SK-N-SH (cell line): ENCODE results near the gene HEMK1. TPM values are rescaled to one million over a fixed set of nuclear protein-coding genes. Genes with fewer than 3 reads are reported as not detected.

ENCODE experiments used
- CTCF ChIA-PET: fragments of 300-600, 350-600 bp; formaldehyde crosslinking; extraction: SDS; loops from one replicate; lab custom pipeline; 2021; lab: Yijun Ruan, JAX
- POLR2A ChIA-PET: fragments of 350-600 bp; sonication (Branson Sonifier 250); formaldehyde crosslinking; extraction: SDS; loops from one replicate; lab custom pipeline; 2020; ENCODE audit warnings: antibody characterized with exemption, inconsistent platforms; lab: Yijun Ruan, JAX
- DNase-seq: peaks from one replicate; pipeline ENCODE4 v3.0.0; 2012
- H2AFZ ChIP-seq: fragments of 200-600 bp; sonication (generic); 2 replicates; pipeline ENCODE4 v1.8.1; 2016; ENCODE audit warnings: antibody characterized with exemption, mild to moderate bottlenecking, low read depth
- H3F3A ChIP-seq: fragments of 200-600 bp; sonication (generic); replicated peaks from 2 replicates; pipeline ENCODE3; 2016; ENCODE audit warnings: antibody characterized with exemption, mild to moderate bottlenecking; ENCODE audit not compliant: insufficient read depth
- H3K27ac ChIP-seq, 2 experiments: fragments of 200-500 bp in 1 of 2; fragments of 200-600 bp in 1 of 2; sonication (Bioruptor generic) in 1 of 2; sonication (generic), shearing (Covaris generic) in 1 of 2; 2 replicates each; pipeline versions ENCODE4 v1.5.1 to v1.6.1; 2014 to 2016; ENCODE audit warnings: low read depth in 2 of 2, inconsistent platforms in 1 of 2, low read length in 1 of 2, mild to moderate bottlenecking in 1 of 2, mixed read lengths in 1 of 2
- H3K27me3 ChIP-seq: fragments of 200-600 bp; sonication (generic), shearing (Covaris generic); 2 replicates; pipeline ENCODE4 v1.6.1; 2016; ENCODE audit warnings: mixed run types; ENCODE audit not compliant: insufficient read depth
- H3K36me3 ChIP-seq, 2 experiments: fragments of 200-500 bp in 1 of 2; fragments of 200-600 bp in 1 of 2; sonication (Bioruptor generic) in 1 of 2; sonication (generic) in 1 of 2; replicated peaks in 1 of 2; 2 replicates each; pipeline versions ENCODE3 to v1.5.1; 2014 to 2016; ENCODE audit warnings: low read length in 1 of 2, mild to moderate bottlenecking in 1 of 2; ENCODE audit not compliant: insufficient read depth in 2 of 2, control insufficient read depth in 1 of 2
- H3K4me1 ChIP-seq, 2 experiments: fragments of 200-500 bp in 1 of 2; fragments of 200-600 bp in 1 of 2; sonication (Bioruptor generic) in 1 of 2; sonication (generic), shearing (Covaris generic) in 1 of 2; 2 replicates each; pipeline versions ENCODE4 v1.5.1 to v1.6.1; 2014 to 2016; ENCODE audit warnings: low read depth in 1 of 2, low read length in 1 of 2, mixed run types in 1 of 2; ENCODE audit not compliant: insufficient read depth in 2 of 2, control insufficient read depth in 1 of 2
- H3K4me2 ChIP-seq: fragments of 200-600 bp; sonication (generic), shearing (Covaris generic); 2 replicates; pipeline ENCODE4 v1.6.1; 2017; ENCODE audit warnings: mixed run types
- H3K4me3 ChIP-seq, 2 experiments: fragments of 200-500 bp in 1 of 2; fragments of 200-600 bp in 1 of 2; sonication (Bioruptor generic) in 1 of 2; sonication (generic), shearing (Covaris generic) in 1 of 2; 2 replicates each; pipeline versions ENCODE4 v1.5.1 to v1.8.1; 2014 to 2016; ENCODE audit warnings: low read depth in 2 of 2, inconsistent platforms in 1 of 2, low read length in 1 of 2, mild to moderate bottlenecking in 1 of 2, mixed read lengths in 1 of 2, moderate library complexity in 1 of 2
- H3K79me2 ChIP-seq: fragments of 200-600 bp; sonication (generic); 2 replicates; pipeline ENCODE4 v1.8.1; 2017; ENCODE audit warnings: mild to moderate bottlenecking; ENCODE audit not compliant: insufficient read depth
- H3K9ac ChIP-seq: fragments of 200-600 bp; sonication (generic); 2 replicates; pipeline ENCODE4 v1.6.1; 2017; ENCODE audit warnings: mixed run types
- H3K9me2 ChIP-seq: fragments of 200-600 bp; sonication (generic); 2 replicates; pipeline ENCODE4 v1.6.1; 2017; ENCODE audit warnings: mixed run types
- H3K9me3 ChIP-seq: fragments of 200-600 bp; sonication (generic); 2 replicates; pipeline ENCODE4 v1.6.1; 2017; ENCODE audit warnings: mixed run types, mild to moderate bottlenecking, moderate library complexity
- H4K20me1 ChIP-seq: fragments of 200-600 bp; sonication (generic); 2 replicates; pipeline ENCODE4 v1.6.1; 2017; ENCODE audit warnings: mild to moderate bottlenecking, mixed run types; ENCODE audit not compliant: insufficient read depth
- ELF1 ChIP-seq: IDR thresholded peaks from 2 replicates; pipeline ENCODE4 v1.4.0; 2012
- FOSL2 ChIP-seq: IDR thresholded peaks from 2 replicates; pipeline ENCODE4 v1.4.0; 2012; ENCODE audit warnings: low read depth, mild to moderate bottlenecking, moderate library complexity, borderline replicate concordance
- GABPA ChIP-seq: IDR thresholded peaks from 2 replicates; pipeline ENCODE4 v1.4.0; 2012; ENCODE audit warnings: low read depth, mild to moderate bottlenecking
- GATA2 ChIP-seq: sonication (generic); formaldehyde crosslinking; IDR thresholded peaks from 2 replicates; pipeline ENCODE4 v1.5.0; 2020; ENCODE audit warnings: mild to moderate bottlenecking, missing genetic modification reagents
- MXI1 ChIP-seq: IDR thresholded peaks from 2 replicates; pipeline ENCODE4 v1.6.1; 2012; ENCODE audit warnings: mild to moderate bottlenecking, low read depth, low read length, improper control_type of control experiment
- PBX3 ChIP-seq: IDR thresholded peaks from 2 replicates; pipeline ENCODE4; 2012
- POLR2AphosphoS5 ChIP-seq: IDR thresholded peaks from 2 replicates; pipeline ENCODE4 v1.6.1; 2012; ENCODE audit warnings: low read depth, low read length
- RAD21 ChIP-seq: IDR thresholded peaks from 2 replicates; pipeline ENCODE4 v1.6.1; 2012; ENCODE audit warnings: mild to moderate bottlenecking, low read length
- SIN3A ChIP-seq: IDR thresholded peaks from 2 replicates; pipeline ENCODE4 v1.6.1; 2012; ENCODE audit warnings: low read depth, mild to moderate bottlenecking, low read length, moderate library complexity, borderline replicate concordance
- SMC3 ChIP-seq: IDR thresholded peaks from 2 replicates; pipeline ENCODE4 v1.6.1; 2012; ENCODE audit warnings: low read depth, low read length, improper control_type of control experiment
- TCF12 ChIP-seq: IDR thresholded peaks from 2 replicates; pipeline ENCODE4 v1.4.0; 2012
- TEAD4 ChIP-seq: IDR thresholded peaks from 2 replicates; pipeline ENCODE4 v1.4.0; 2012; ENCODE audit warnings: mild to moderate bottlenecking, borderline replicate concordance; ENCODE audit not compliant: insufficient read depth
- USF2 ChIP-seq: fragments of 150-350 bp; IDR thresholded peaks from 2 replicates; pipeline ENCODE4 v1.6.1; 2017; ENCODE audit warnings: antibody characterized with exemption, low read length, low read depth, borderline replicate concordance
- YY1 ChIP-seq: IDR thresholded peaks from 2 replicates; pipeline ENCODE4 v1.4.0; 2012; ENCODE audit warnings: low read depth, mild to moderate bottlenecking
- ZBTB33 ChIP-seq: IDR thresholded peaks from 2 replicates; pipeline ENCODE4 v1.4.0; 2012; ENCODE audit warnings: low read depth, borderline replicate concordance
- WGBS: methylation state at CpG from one replicate; pipeline ENCODE4 v1.1.6; 2017; ENCODE audit warnings: low lambda C conversion rate; 5-methylcytosine and 5-hydroxymethylcytosine counted together
- polyA plus RNA-seq, 3 experiments: library from polyadenylated mRNA; depleted of rRNA; stranded (reverse); fragments of >200 nt; gene quantifications; 2 replicates each; pipeline ENCODE4 v1.2.3, GENCODE V29; 2012

Gene HEMK1
- polyA plus RNA-seq, 1 of the 3 experiments (the other 2 are of a cell fraction): 15.4 TPM

- Histone ChIP-seq H3K9ac (no peak overlapping the region), H2AFZ (no peak overlapping the region), H3K27me3 (no peaks in the 10 kb centered on the region), H3K79me2 (no peaks in the 10 kb centered on the region), H3K9me3 (no peaks in the 10 kb centered on the region), H3K36me3 (no peaks in the 10 kb centered on the region), H4K20me1 (no peaks in the 10 kb centered on the region), H3K4me2 (no peak overlapping the region), H3K27ac (no peak overlapping the region), H3K4me3 (no peak overlapping the region), H3K9me2 (no peaks in the 10 kb centered on the region), H3K4me1 (peaks cover 0 to 8% of the 10 kb centered on the region in 2 experiments; a peak in 1 of 4 replicates), H3F3A (peaks cover 3% of the 10 kb centered on the region)
- no peak for TF ChIP-seq USF2
- no peak for TF ChIP-seq ELF1
- no peak for TF ChIP-seq POLR2AphosphoS5
- TF ChIP-seq SIN3A: no peak
- no peak for TF ChIP-seq GABPA
- TF ChIP-seq MXI1: no peak
- TF ChIP-seq GATA2 (CRISPR knock-in tag): no peak
- no peak for TF ChIP-seq FOSL2
- TF ChIP-seq TCF12: no peak
- TF ChIP-seq PBX3: no peak
- no peak for TF ChIP-seq TEAD4
- no peak for TF ChIP-seq ZBTB33
- TF ChIP-seq RAD21: no peak
- no peak for TF ChIP-seq YY1
- TF ChIP-seq SMC3: no peak
- ChIA-PET CTCF (interaction anchor here (0.6 to 4.2 kb wide), 6 partner anchors 14 to 734 kb away, joined by 3 to 25 read pairs (median 3); partner anchors contain the start of gene CISH), POLR2A (no interaction called here)
- no peak for DNase-seq
- WGBS: no CpG with 5 or more reads among the region's 5 CpGs
These were observed 23.2 kb downstream of the HEMK1 start for GRCh38 chr3:50592568-50592967.
